ENCODE results near the gene EPB41L2. TPM values are rescaled to one million over a fixed set of nuclear protein-coding genes. Genes with fewer than 3 reads are reported as not detected.

Gene EPB41L2
- total and polyA plus RNA-seq, 4 experiments from 2014 or later: 3.3 to 24.3 (median 12.7) TPM

GRCh38 chr6:130985115-130985514 lies 77.9 kb downstream of the EPB41L2 start:
- Mint-ChIP-seq H3K36me3 (peaks cover 0 to 17% of the 10 kb centered on the region in 2 donors), H3K4me1 (peaks cover 0 to 11% (median 2%) of the 10 kb centered on the region in 4 donors), H3K9me3 (peaks cover 0 to 22% (median 16%) of the 10 kb centered on the region in 8 donors), H3K27me3 (no peaks in the 10 kb centered on the region), H3K27ac (no peak overlapping the region), H3K4me3 (no peak overlapping the region)
- Histone ChIP-seq H3K9me3 (ENCODE audit: control insufficient read depth in 1 of 2, low read length in 2 of 2) (no peaks in the 10 kb centered on the region), H3K4me1 (ENCODE audit: insufficient read depth, low read length) (no peaks in the 10 kb centered on the region), H3K4me3 (ENCODE audit: low read length in 2 of 2) (no peak overlapping the region), H3K27me3 (ENCODE audit: insufficient read depth, low read length) (no peaks in the 10 kb centered on the region), H3K36me3 (ENCODE audit: insufficient read depth, low read length) (no peaks in the 10 kb centered on the region), H3K27ac (ENCODE audit: low read depth, low read length) (no peak overlapping the region)
- ChIA-PET POLR2A (ENCODE audit: partially characterized antibody) (no interaction called here), CTCF (ENCODE audit: partially characterized antibody) (no interaction called here)
- DNase-seq: no peak
- intact Hi-C loops (cut with micrococcal nuclease): no loop called here

- Histone ChIP-seq H3K27me3 (ENCODE audit: insufficient read depth, low read length) (no peaks in the 10 kb centered on the region), H3K4me3 (ENCODE audit: low read length in 2 of 2) (no peak overlapping the region), H3K36me3 (ENCODE audit: insufficient read depth, low read length) (no peaks in the 10 kb centered on the region), H3K9me3 (ENCODE audit: control insufficient read depth in 1 of 2, low read length in 2 of 2) (no peaks in the 10 kb centered on the region), H3K27ac (ENCODE audit: low read depth, low read length) (no peak overlapping the region), H3K4me1 (ENCODE audit: insufficient read depth, low read length) (no peaks in the 10 kb centered on the region)
- H3K27ac Mint-ChIP-seq: no peak overlapping the region
- intact Hi-C loops (cut with micrococcal nuclease): no loop called here
- H3K27me3 Mint-ChIP-seq: peaks cover 0 to 2% of the 10 kb centered on the region in 2 donors
- CTCF ChIA-PET (ENCODE audit: partially characterized antibody): no interaction called here
- POLR2A ChIA-PET (ENCODE audit: partially characterized antibody): no interaction called here
- H3K9me3 Mint-ChIP-seq: peaks cover 0 to 22% (median 16%) of the 10 kb centered on the region in 8 donors
- H3K4me1 Mint-ChIP-seq: peaks cover 0 to 16% (median 3%) of the 10 kb centered on the region in 4 donors
- no peak for DNase-seq
- peaks cover 0 to 17% of the 10 kb centered on the region in 2 donors for H3K36me3 Mint-ChIP-seq
- no peak overlapping the region for H3K4me3 Mint-ChIP-seq
Measured at GRCh38 chr6:130982941-130983456, 80.0 kb downstream of the EPB41L2 start.

GRCh38 chr6:130982135-130982534 lies 80.9 kb downstream of the EPB41L2 start:
- peaks cover 0 to 2% of the 10 kb centered on the region in 2 donors for H3K27me3 Mint-ChIP-seq
- H3K9me3 Mint-ChIP-seq: peaks cover 0 to 22% (median 16%) of the 10 kb centered on the region in 8 donors
- peaks cover 0 to 17% of the 10 kb centered on the region in 2 donors for H3K36me3 Mint-ChIP-seq
- Histone ChIP-seq H3K9me3 (ENCODE audit: control insufficient read depth in 1 of 2, low read length in 2 of 2) (no peaks in the 10 kb centered on the region), H3K4me1 (ENCODE audit: insufficient read depth, low read length) (no peaks in the 10 kb centered on the region), H3K4me3 (ENCODE audit: low read length in 2 of 2) (no peak overlapping the region), H3K27me3 (ENCODE audit: insufficient read depth, low read length) (no peaks in the 10 kb centered on the region), H3K27ac (ENCODE audit: low read depth, low read length) (no peak overlapping the region), H3K36me3 (ENCODE audit: insufficient read depth, low read length) (no peaks in the 10 kb centered on the region)
- intact Hi-C loops (cut with micrococcal nuclease): no loop called here
- ChIA-PET CTCF (ENCODE audit: partially characterized antibody) (no interaction called here), POLR2A (ENCODE audit: partially characterized antibody) (no interaction called here)
- H3K4me3 Mint-ChIP-seq: no peak overlapping the region
- DNase-seq: no peak
- H3K27ac Mint-ChIP-seq: peak overlapping the region in 1 of 7 donors; percentile 33
- peaks cover 0 to 16% (median 3%) of the 10 kb centered on the region in 4 donors for H3K4me1 Mint-ChIP-seq

- Mint-ChIP-seq H3K4me1 (peaks cover 0 to 16% (median 3%) of the 10 kb centered on the region in 4 donors), H3K27ac (no peak overlapping the region), H3K9me3 (peaks cover 0 to 19% (median 12%) of the 10 kb centered on the region in 8 donors), H3K4me3 (no peak overlapping the region), H3K27me3 (peaks cover 0 to 2% of the 10 kb centered on the region in 2 donors), H3K36me3 (peaks cover 0 to 17% of the 10 kb centered on the region in 2 donors)
- no peaks in the 10 kb centered on the region for H3K27me3 ChIP-seq (ENCODE audit: insufficient read depth, low read length)
- no peaks in the 10 kb centered on the region for H3K4me1 ChIP-seq (ENCODE audit: insufficient read depth, low read length)
- H3K36me3 ChIP-seq (ENCODE audit: insufficient read depth, low read length): no peaks in the 10 kb centered on the region
- no peak overlapping the region for H3K27ac ChIP-seq (ENCODE audit: low read depth, low read length)
- intact Hi-C loops (cut with micrococcal nuclease): no loop called here
- ChIA-PET CTCF (ENCODE audit: partially characterized antibody) (interaction anchor here (0.5 kb wide), 1 partner anchor 35 kb away, joined by 3 read pairs; no protein-coding TSS in a partner anchor), POLR2A (ENCODE audit: partially characterized antibody) (no interaction called here)
- no peaks in the 10 kb centered on the region for H3K9me3 ChIP-seq (ENCODE audit: control insufficient read depth in 1 of 2, low read length in 2 of 2)
- DNase-seq: no peak
- H3K4me3 ChIP-seq (ENCODE audit: low read length in 2 of 2): no peak overlapping the region
Measured at GRCh38 chr6:130981409-130981808, 81.6 kb downstream of the EPB41L2 start.

GRCh38 chr6:130980310-130981032 lies 82.6 kb downstream of the EPB41L2 start:
- Mint-ChIP-seq H3K9me3 (peaks cover 0 to 11% (median 8%) of the 10 kb centered on the region in 8 donors), H3K4me1 (peaks cover 0 to 16% (median 3%) of the 10 kb centered on the region in 4 donors), H3K27me3 (peaks cover 0 to 2% of the 10 kb centered on the region in 2 donors), H3K27ac (no peak overlapping the region), H3K4me3 (no peak overlapping the region), H3K36me3 (peaks cover 0 to 10% of the 10 kb centered on the region in 2 donors)
- Histone ChIP-seq H3K27ac (ENCODE audit: low read depth, low read length) (no peak overlapping the region), H3K27me3 (ENCODE audit: insufficient read depth, low read length) (no peaks in the 10 kb centered on the region), H3K36me3 (ENCODE audit: insufficient read depth, low read length) (no peaks in the 10 kb centered on the region), H3K9me3 (ENCODE audit: control insufficient read depth in 1 of 2, low read length in 2 of 2) (no peaks in the 10 kb centered on the region), H3K4me3 (ENCODE audit: low read length in 2 of 2) (no peak overlapping the region), H3K4me1 (ENCODE audit: insufficient read depth, low read length) (no peaks in the 10 kb centered on the region)
- ChIA-PET POLR2A (ENCODE audit: partially characterized antibody) (no interaction called here), CTCF (ENCODE audit: partially characterized antibody) (no interaction called here)
- intact Hi-C loops (cut with micrococcal nuclease): no loop called here
- DNase-seq: no peak

GRCh38 chr6:130978660-130979396 lies 84.2 kb downstream of the EPB41L2 start:
- H3K27ac Mint-ChIP-seq: no peak overlapping the region
- Histone ChIP-seq H3K4me1 (ENCODE audit: insufficient read depth, low read length) (no peaks in the 10 kb centered on the region), H3K36me3 (ENCODE audit: insufficient read depth, low read length) (no peaks in the 10 kb centered on the region), H3K27ac (ENCODE audit: low read depth, low read length) (no peak overlapping the region), H3K9me3 (ENCODE audit: control insufficient read depth in 1 of 2, low read length in 2 of 2) (no peaks in the 10 kb centered on the region), H3K4me3 (ENCODE audit: low read length in 2 of 2) (no peak overlapping the region), H3K27me3 (ENCODE audit: insufficient read depth, low read length) (no peaks in the 10 kb centered on the region)
- DNase-seq: no peak
- H3K4me1 Mint-ChIP-seq: peaks cover 0 to 11% (median 3%) of the 10 kb centered on the region in 4 donors
- CTCF ChIA-PET (ENCODE audit: partially characterized antibody): no interaction called here
- POLR2A ChIA-PET (ENCODE audit: partially characterized antibody): no interaction called here
- no peaks in the 10 kb centered on the region for H3K36me3 Mint-ChIP-seq
- peaks cover 0 to 2% of the 10 kb centered on the region in 2 donors for H3K27me3 Mint-ChIP-seq
- intact Hi-C loops (cut with micrococcal nuclease): no loop called here
- H3K9me3 Mint-ChIP-seq: peaks cover 0 to 2% (median 0%) of the 10 kb centered on the region in 8 donors
- no peak overlapping the region for H3K4me3 Mint-ChIP-seq

- intact Hi-C loops (cut with micrococcal nuclease): no loop called here
- CTCF ChIA-PET (ENCODE audit: partially characterized antibody): no interaction called here
- Mint-ChIP-seq H3K27ac (no peak overlapping the region), H3K9me3 (peaks cover 0 to 2% (median 0%) of the 10 kb centered on the region in 8 donors), H3K36me3 (no peaks in the 10 kb centered on the region), H3K4me1 (peaks cover 0 to 11% (median 3%) of the 10 kb centered on the region in 4 donors), H3K4me3 (no peak overlapping the region), H3K27me3 (peaks cover 0 to 2% of the 10 kb centered on the region in 2 donors)
- no peaks in the 10 kb centered on the region for H3K9me3 ChIP-seq (ENCODE audit: control insufficient read depth in 1 of 2, low read length in 2 of 2)
- no peaks in the 10 kb centered on the region for H3K4me1 ChIP-seq (ENCODE audit: insufficient read depth, low read length)
- H3K36me3 ChIP-seq (ENCODE audit: insufficient read depth, low read length): no peaks in the 10 kb centered on the region
- no peak overlapping the region for H3K27ac ChIP-seq (ENCODE audit: low read depth, low read length)
- no peaks in the 10 kb centered on the region for H3K27me3 ChIP-seq (ENCODE audit: insufficient read depth, low read length)
- H3K4me3 ChIP-seq (ENCODE audit: low read length in 2 of 2): no peak overlapping the region
- POLR2A ChIA-PET (ENCODE audit: partially characterized antibody): no interaction called here
- DNase-seq: no peak
Measured at GRCh38 chr6:130978180-130978579, 84.9 kb downstream of the EPB41L2 start.

All from CD4-positive, alpha-beta memory T cell (primary cell).